Loucy (cell line): Measurements from ENCODE around the gene EEF1G.

Experiments
- H2AFZ ChIP-seq: fragments of 200-600 bp; sonication (generic); 2 replicates; pipeline ENCODE4 v1.6.0; 2016; ENCODE audit warnings: antibody characterized with exemption, mild to moderate bottlenecking, low read length, moderate library complexity
- H3F3A ChIP-seq: fragments of 200-600 bp; 2 replicates; pipeline ENCODE4 v1.6.0; 2016; ENCODE audit warnings: antibody characterized with exemption, low read depth, mild to moderate bottlenecking
- H3K27me3 ChIP-seq: fragments of 200-600 bp; sonication (generic); 2 replicates; pipeline ENCODE4 v1.6.1; 2014; ENCODE audit warnings: low read length, mild to moderate bottlenecking; ENCODE audit not compliant: insufficient read depth, poor library complexity, severe bottlenecking
- H3K36me3 ChIP-seq: fragments of 200-600 bp; sonication (generic); 2 replicates; pipeline ENCODE4 v1.6.1; 2016; ENCODE audit warnings: low read length; ENCODE audit not compliant: insufficient read depth
- H3K4me1 ChIP-seq: fragments of 200-600 bp; sonication (generic); 2 replicates; pipeline ENCODE4 v1.5.1; 2014; ENCODE audit warnings: low read length, mild to moderate bottlenecking; ENCODE audit not compliant: insufficient read depth, poor library complexity, severe bottlenecking
- H3K4me2 ChIP-seq: fragments of 200-600 bp; sonication (generic); 2 replicates; pipeline ENCODE4 v1.6.0; 2014; ENCODE audit warnings: antibody characterized with exemption, low read length, low read depth, mild to moderate bottlenecking; ENCODE audit not compliant: poor library complexity, severe bottlenecking
- H3K4me3 ChIP-seq: fragments of 200-600 bp; sonication (generic); 2 replicates; pipeline ENCODE4 v1.5.1; 2014; ENCODE audit warnings: low read length, mild to moderate bottlenecking, mixed read lengths; ENCODE audit not compliant: poor library complexity, severe bottlenecking
- H3K79me2 ChIP-seq: fragments of 200-600 bp; sonication (generic); 2 replicates; pipeline ENCODE4 v1.6.1; 2014; ENCODE audit warnings: low read length; ENCODE audit not compliant: insufficient read depth
- H3K9ac ChIP-seq: fragments of 200-600 bp; sonication (generic); 2 replicates; pipeline ENCODE4 v1.6.0; 2014; ENCODE audit warnings: mild to moderate bottlenecking, low read depth, low read length, moderate library complexity; ENCODE audit not compliant: poor library complexity, severe bottlenecking
- H3K9me2 ChIP-seq: fragments of 200-600 bp; sonication (generic); replicated peaks from 2 replicates; pipeline ENCODE4 v1.6.1; 2016; ENCODE audit warnings: low read depth, low read length, mixed read lengths
- H3K9me3 ChIP-seq: fragments of 200-600 bp; sonication (generic); 2 replicates; pipeline ENCODE4 v1.6.1; 2014; ENCODE audit warnings: mild to moderate bottlenecking, antibody characterized with exemption, low read length, low read depth; ENCODE audit not compliant: insufficient read depth
- H4K20me1 ChIP-seq: fragments of 200-600 bp; sonication (generic); 2 replicates; pipeline ENCODE4 v1.6.0; 2014; ENCODE audit warnings: antibody characterized with exemption, low read length, mild to moderate bottlenecking; ENCODE audit not compliant: insufficient read depth, poor library complexity, severe bottlenecking
- CTCF ChIP-seq: fragments of 200-600 bp; sonication (generic); conservative IDR thresholded peaks from 2 replicates; pipeline ENCODE4 v1.5.1; 2014; ENCODE audit warnings: mild to moderate bottlenecking, antibody characterized with exemption, low read length
- EZH2phosphoT487 ChIP-seq: fragments of 200-600 bp; IDR thresholded peaks from 2 replicates; pipeline ENCODE4 v1.6.1; 2018; ENCODE audit warnings: antibody characterized with exemption, mild to moderate bottlenecking, moderate library complexity, borderline replicate concordance

The EEF1G gene

GRCh38 chr11:62601372-62602140, 27.9 kb upstream of the EEF1G start, which contains the start of gene MTA2:
MTA2 (minus strand) TSS chr11:62601865; CDS start chr11:62601450, 415 bp downstream.
- Histone ChIP-seq H3K4me1 (peaks cover 21% of the 10 kb centered on the region), H2AFZ (peak within 1 kb of the TSS; percentile 67; the same call in 1 of the 2 replicates)

GRCh38 chr11:62601122-62601371, 27.4 kb upstream of the EEF1G start:
- Histone ChIP-seq H3K79me2 (peaks cover 51% of the 10 kb centered on the region), H4K20me1 (peaks cover 31% of the 10 kb centered on the region), H3K9ac (peak overlapping the region; percentile 100), H3K9me2 (no peaks in the 10 kb centered on the region), H3K36me3 (peaks cover 21% of the 10 kb centered on the region; the same call in 1 of the 2 replicates), H3K4me1 (peaks cover 21% of the 10 kb centered on the region), H3K4me2 (peak overlapping the region; percentile 95), H3K27me3 (peaks cover 8% of the 10 kb centered on the region), H3K4me3 (peak overlapping the region; percentile 95), H2AFZ (peak overlapping the region; percentile 67; the same call in 1 of the 2 replicates), H3K9me3 (no peaks in the 10 kb centered on the region), H3F3A (no peaks in the 10 kb centered on the region)
- TF ChIP-seq CTCF (no peak), EZH2phosphoT487 (no peak)

More at GRCh38 chr11:62601372-62602140, 27.9 kb upstream of the EEF1G start, which contains the start of gene MTA2:
- Histone ChIP-seq H3K9me3 (no peaks in the 10 kb centered on the region), H3K36me3 (peaks cover 16% of the 10 kb centered on the region; the same call in 1 of the 2 replicates), H3K27me3 (peaks cover 8% of the 10 kb centered on the region), H3K4me2 (peak within 1 kb of the TSS; percentile 95), H3K9ac (peak within 1 kb of the TSS; percentile 100), H3K9me2 (no peaks in the 10 kb centered on the region), H4K20me1 (peaks cover 29% of the 10 kb centered on the region), H3F3A (no peaks in the 10 kb centered on the region), H3K4me3 (peak within 1 kb of the TSS; percentile 95), H3K79me2 (peaks cover 46% of the 10 kb centered on the region)
- TF ChIP-seq CTCF (no peak), EZH2phosphoT487 (no peak)

- Histone ChIP-seq H3K9me3 (no peaks in the 10 kb centered on the region), H3K27me3 (peaks cover 8% of the 10 kb centered on the region), H3K4me3 (peak overlapping the region; percentile 95), H3K4me2 (peak overlapping the region; percentile 95), H3K9me2 (no peaks in the 10 kb centered on the region), H2AFZ (peak overlapping the region; percentile 67; the same call in 1 of the 2 replicates), H3K36me3 (peaks cover 26% of the 10 kb centered on the region; the same call in 1 of the 2 replicates), H3K4me1 (peaks cover 21% of the 10 kb centered on the region), H4K20me1 (peaks cover 32% of the 10 kb centered on the region), H3K9ac (peak overlapping the region; percentile 100), H3F3A (no peaks in the 10 kb centered on the region), H3K79me2 (peaks cover 56% of the 10 kb centered on the region)
- TF ChIP-seq CTCF: no peak
- TF ChIP-seq EZH2phosphoT487: no peak
These were observed 26.9 kb upstream of the EEF1G start for GRCh38 chr11:62600367-62601121.
